SU-DHL-6 (cell line): Measurements from ENCODE around the gene PYCARD.
"Not testable (repeated sequence)": the region's sequence is repeated elsewhere in the genome, so short reads cannot be mapped to it uniquely, and the experiment has no call there.

ENCODE experiments used
- H2AFZ ChIP-seq: fragments of 200-600 bp; sonication (generic); 2 replicates; pipeline ENCODE4 v1.6.1; 2014; ENCODE audit warnings: low read depth, mild to moderate bottlenecking, moderate library complexity, mixed read lengths, antibody characterized with exemption, low read length; ENCODE audit not compliant: severe bottlenecking
- H3F3A ChIP-seq: fragments of 200-600 bp; shearing (Covaris generic); 2 replicates; pipeline ENCODE4 v1.6.0; 2016; ENCODE audit warnings: antibody characterized with exemption, mild to moderate bottlenecking; ENCODE audit not compliant: insufficient read depth
- H3K27ac ChIP-seq: fragments of 200-600 bp; sonication (generic); 2 replicates; pipeline ENCODE4 v1.5.1; 2016; ENCODE audit warnings: low read depth, mild to moderate bottlenecking, low read length, moderate library complexity, mixed read lengths
- H3K27me3 ChIP-seq: fragments of 200-600 bp; sonication (generic), shearing (Covaris generic); 2 replicates; pipeline ENCODE4 v1.6.0; 2014; ENCODE audit warnings: mild to moderate bottlenecking, low read length
- H3K36me3 ChIP-seq: fragments of 200-600 bp; sonication (generic); 2 replicates; pipeline ENCODE4 v1.6.1; 2014; ENCODE audit warnings: mild to moderate bottlenecking, low read length, mixed read lengths
- H3K4me2 ChIP-seq: fragments of 300-600, 200-600 bp; shearing (Covaris generic), sonication (generic); 2 replicates; pipeline ENCODE4 v1.6.0; 2014; ENCODE audit warnings: low read length, low read depth, mild to moderate bottlenecking; ENCODE audit not compliant: poor library complexity, severe bottlenecking
- H3K4me3 ChIP-seq: fragments of 200-600 bp; sonication (generic); 2 replicates; pipeline ENCODE4 v1.5.1; 2014; ENCODE audit warnings: antibody characterized with exemption, low read length, mild to moderate bottlenecking, mixed read lengths; ENCODE audit not compliant: insufficient read depth, poor library complexity, severe bottlenecking
- H3K79me2 ChIP-seq: fragments of 200-600 bp; sonication (generic); 2 replicates; pipeline ENCODE4 v1.6.1; 2014; ENCODE audit warnings: mild to moderate bottlenecking, low read length, moderate library complexity; ENCODE audit not compliant: insufficient read depth
- H3K9ac ChIP-seq: fragments of 200-600 bp; sonication (generic); 2 replicates; pipeline ENCODE4 v1.7.0; 2014; ENCODE audit warnings: mild to moderate bottlenecking, low read length
- H3K9me2 ChIP-seq: fragments of 200-600 bp; sonication (generic); replicated peaks from 2 replicates; pipeline ENCODE4 v1.6.1; 2014; ENCODE audit warnings: low read length; ENCODE audit not compliant: insufficient read depth
- H3K9me3 ChIP-seq: fragments of 200-600 bp; sonication (generic); 2 replicates; pipeline ENCODE4 v1.6.1; 2014; ENCODE audit warnings: low read length, mixed read lengths; ENCODE audit not compliant: insufficient read depth
- H4K20me1 ChIP-seq: fragments of 200-600 bp; sonication (generic); 2 replicates; pipeline ENCODE4 v1.6.1; 2014; ENCODE audit warnings: low read depth, mild to moderate bottlenecking, antibody characterized with exemption, low read length, moderate library complexity, mixed read lengths
- CTCF ChIP-seq: fragments of 200-600 bp; sonication (generic); IDR thresholded peaks from one replicate; pipeline ENCODE4 v1.5.1; 2017; ENCODE audit warnings: antibody characterized with exemption, mild to moderate bottlenecking, low read length, moderate library complexity; ENCODE audit not compliant: insufficient read depth, poor library complexity, severe bottlenecking
- EZH2phosphoT487 ChIP-seq: fragments of 200-600 bp; sonication (generic), shearing (Covaris generic); conservative IDR thresholded peaks from 2 replicates; pipeline ENCODE4 v1.6.1; 2018; ENCODE audit warnings: mild to moderate bottlenecking, antibody characterized with exemption, low read length, moderate library complexity, mixed read lengths

PYCARD gene

GRCh38 chr16:31179747-31180459 lies 22.7 kb downstream of the PYCARD start, which contains the start of gene FUS:
Gene FUS, plus strand, starts transcription at chr16:31180139. Its CDS starts 76 bp downstream, at chr16:31180215.
- TF ChIP-seq EZH2phosphoT487 (no peak), CTCF (no peak)
- Histone ChIP-seq H3K27ac (peak within 1 kb of the TSS; percentile 89), H3F3A (no peaks in the 10 kb centered on the region), H3K36me3 (peaks cover 36% of the 10 kb centered on the region), H3K79me2 (peaks cover 51% of the 10 kb centered on the region), H3K9me3 (no peaks in the 10 kb centered on the region), H3K4me3 (peak within 1 kb of the TSS; percentile 97), H3K4me2 (peak within 1 kb of the TSS; percentile 82), H4K20me1 (peaks cover 32% of the 10 kb centered on the region), H2AFZ (peak within 1 kb of the TSS; percentile 86), H3K9me2 (no peaks in the 10 kb centered on the region), H3K27me3 (no peaks in the 10 kb centered on the region), H3K9ac (peak within 1 kb of the TSS; percentile 93)

GRCh38 chr16:31179219-31179746 lies 23.3 kb downstream of the PYCARD start:
- H3K4me2 ChIP-seq = peak overlapping the region; percentile 82
- H3K27ac ChIP-seq = peak overlapping the region; percentile 89
- H3K4me3 ChIP-seq = peak overlapping the region; percentile 97
- no peaks in the 10 kb centered on the region for H3K27me3 ChIP-seq
- H3K9me3 ChIP-seq = no peaks in the 10 kb centered on the region
- H3K9ac ChIP-seq = peak overlapping the region; percentile 93
- peak overlapping the region; percentile 86 for H2AFZ ChIP-seq
- no peaks in the 10 kb centered on the region for H3F3A ChIP-seq
- peaks cover 47% of the 10 kb centered on the region for H3K79me2 ChIP-seq
- peaks cover 32% of the 10 kb centered on the region for H3K36me3 ChIP-seq
- no peak for TF ChIP-seq EZH2phosphoT487
- TF ChIP-seq CTCF = no peak
- H4K20me1 ChIP-seq = peaks cover 29% of the 10 kb centered on the region
- H3K9me2 ChIP-seq = no peaks in the 10 kb centered on the region

- Histone ChIP-seq H3K9me2 (no peaks in the 10 kb centered on the region), H3K27ac (no peak overlapping the region), H3K4me2 (no peak overlapping the region), H3K27me3 (no peaks in the 10 kb centered on the region), H3K9ac (no peak overlapping the region), H3K4me3 (no peak overlapping the region), H3K36me3 (peaks cover 12% of the 10 kb centered on the region), H3K79me2 (peaks cover 25% of the 10 kb centered on the region), H4K20me1 (peaks cover 8% of the 10 kb centered on the region), H3F3A (no peaks in the 10 kb centered on the region), H3K9me3 (no peaks in the 10 kb centered on the region), H2AFZ (no peak overlapping the region)
- TF ChIP-seq EZH2phosphoT487 = no peak
Measured at GRCh38 chr16:31177136-31177535, 25.4 kb downstream of the PYCARD start.

GRCh38 chr16:31170048-31170447 lies 32.5 kb downstream of the PYCARD start:
- H3K4me2 ChIP-seq, H2AFZ ChIP-seq, H4K20me1 ChIP-seq, H3F3A ChIP-seq, H3K4me3 ChIP-seq, H3K27ac ChIP-seq, H3K36me3 ChIP-seq, H3K79me2 ChIP-seq, H3K9me3 ChIP-seq, H3K9me2 ChIP-seq, H3K9ac ChIP-seq, H3K27me3 ChIP-seq: not testable (repeated sequence)
